Neuronal stem cell (in vitro differentiated cells): Measurements from ENCODE around the gene PCNX2.

Source experiments
- DNase-seq: peaks from one replicate; pipeline ENCODE4 v3.0.0-alpha.2; 2013; ENCODE audit warnings: low spot score
- H2AFZ ChIP-seq: one replicate; pipeline ENCODE4 v1.6.1; 2013; ENCODE audit warnings: mild to moderate bottlenecking, low read length, inconsistent platforms
- H2AK5ac ChIP-seq: 2 replicates; pipeline ENCODE4 v1.6.1; 2013; ENCODE audit warnings: low read depth, mild to moderate bottlenecking, inconsistent platforms, low read length, moderate library complexity, mixed read lengths
- H2BK120ac ChIP-seq: 2 replicates; pipeline ENCODE4 v1.6.1; 2013; ENCODE audit warnings: low read depth, mild to moderate bottlenecking, inconsistent platforms, low read length, moderate library complexity, mixed read lengths
- H2BK12ac ChIP-seq: one replicate; pipeline ENCODE4 v1.6.1; 2013; ENCODE audit warnings: low read length, inconsistent platforms
- H2BK15ac ChIP-seq: 2 replicates; pipeline ENCODE4 v1.6.1; 2013; ENCODE audit warnings: mild to moderate bottlenecking, low read length, inconsistent platforms, mixed read lengths
- H2BK5ac ChIP-seq: one replicate; pipeline ENCODE4 v1.6.1; 2013; ENCODE audit warnings: inconsistent platforms, mild to moderate bottlenecking, low read length, moderate library complexity
- H3K14ac ChIP-seq: one replicate; pipeline ENCODE4 v1.6.1; 2013; ENCODE audit warnings: low read length, inconsistent platforms
- H3K18ac ChIP-seq: 2 replicates; pipeline ENCODE4 v1.6.1; 2013; ENCODE audit warnings: low read length, inconsistent platforms
- H3K23ac ChIP-seq: 2 replicates; pipeline ENCODE4 v1.6.1; 2013; ENCODE audit warnings: low read depth, mild to moderate bottlenecking, mixed read lengths, low read length, inconsistent platforms; ENCODE audit not compliant: poor library complexity
- H3K27ac ChIP-seq: replicated peaks from 3 replicates; pipeline ENCODE4 v1.5.1; 2013; ENCODE audit warnings: low read length, inconsistent platforms
- H3K27me3 ChIP-seq, 3 experiments: 2 replicates each; pipeline ENCODE4 v1.6.1; 2013; ENCODE audit warnings: low read length in 3 of 3, mild to moderate bottlenecking in 2 of 3, inconsistent platforms in 1 of 3, low read depth in 1 of 3, mixed read lengths in 1 of 3, moderate library complexity in 1 of 3; ENCODE audit not compliant: control insufficient read depth in 3 of 3, insufficient read depth in 3 of 3
- H3K36me3 ChIP-seq, 2 donors: replicated peaks in 1 of 2; 2 replicates each; pipeline ENCODE4 v1.6.1; 2013; ENCODE audit warnings: low read length in 2 of 2; ENCODE audit not compliant: control insufficient read depth in 2 of 2, insufficient read depth in 2 of 2
- H3K4ac ChIP-seq: 2 replicates; pipeline ENCODE4 v1.6.1; 2013; ENCODE audit warnings: inconsistent platforms, mild to moderate bottlenecking, low read length, moderate library complexity
- H3K4me1 ChIP-seq, 2 donors: 1 replicate in 1 of 2; 2 replicates in 1 of 2; pipeline ENCODE4 v1.6.1; 2013; ENCODE audit warnings: low read length in 2 of 2, low read depth in 1 of 2; ENCODE audit not compliant: control insufficient read depth in 2 of 2, insufficient read depth in 1 of 2
- H3K4me2 ChIP-seq: one replicate; pipeline ENCODE4 v1.6.1; 2013; ENCODE audit warnings: mild to moderate bottlenecking, low read length, inconsistent platforms; ENCODE audit not compliant: insufficient read depth, poor library complexity, severe bottlenecking
- H3K4me3 ChIP-seq, 2 donors: 2 replicates each; pipeline ENCODE4 v1.5.1; 2013; ENCODE audit warnings: low read length in 2 of 2, mild to moderate bottlenecking in 2 of 2, inconsistent platforms in 1 of 2, moderate library complexity in 1 of 2
- H3K79me1 ChIP-seq: one replicate; pipeline ENCODE4 v1.6.1; 2013; ENCODE audit warnings: low read depth, mild to moderate bottlenecking, inconsistent platforms, low read length, moderate library complexity
- H3K9ac ChIP-seq: one replicate; pipeline ENCODE4 v1.6.1; 2013; ENCODE audit warnings: mild to moderate bottlenecking, low read depth, low read length, inconsistent platforms; ENCODE audit not compliant: poor library complexity
- H3K9me3 ChIP-seq, 2 donors: replicated peaks in 1 of 2; 2 replicates each; pipeline versions ENCODE3 to v1.6.1; 2013; ENCODE audit warnings: low read length in 2 of 2, mild to moderate bottlenecking in 2 of 2, inconsistent platforms in 1 of 2, low read depth in 1 of 2, mixed read lengths in 1 of 2, moderate library complexity in 1 of 2; ENCODE audit not compliant: control insufficient read depth in 2 of 2, insufficient read depth in 1 of 2
- H4K8ac ChIP-seq: one replicate; pipeline ENCODE4 v1.6.1; 2013; ENCODE audit warnings: low read depth, mild to moderate bottlenecking, inconsistent platforms, low read length, moderate library complexity
- H4K91ac ChIP-seq: one replicate; pipeline ENCODE4 v1.6.1; 2013; ENCODE audit warnings: low read length, low read depth, mild to moderate bottlenecking, inconsistent platforms; ENCODE audit not compliant: poor library complexity
- WGBS, 2 donors: extraction: QIAGEN DNeasy Blood & Tissue Kit; methylation state at CpG; one replicate each; pipeline ENCODE4 v1.1.7; 2013; ENCODE audit warnings: missing lambda C conversion rate in 2 of 2, mixed read lengths in 1 of 2; ENCODE audit not compliant: insufficient read length in 2 of 2, insufficient replicate concordance in 1 of 2; ENCODE audit errors: extremely low coverage in 2 of 2; 5-methylcytosine and 5-hydroxymethylcytosine counted together

PCNX2 gene

GRCh38 chr1:233190987-233191386 is 104.5 kb downstream of the PCNX2 start:
- Histone ChIP-seq H2BK15ac (no peak overlapping the region), H2AFZ (no peak overlapping the region), H2BK5ac (no peak overlapping the region), H3K27ac (no peak overlapping the region), H3K4me1 (no peaks in the 10 kb centered on the region), H3K36me3 (no peaks in the 10 kb centered on the region), H3K14ac (no peak overlapping the region), H3K4me3 (no peak overlapping the region), H3K18ac (no peak overlapping the region), H3K9ac (no peak overlapping the region), H3K27me3 (no peaks in the 10 kb centered on the region), H3K4ac (no peak overlapping the region), H3K23ac (no peak overlapping the region), H3K4me2 (no peak overlapping the region), H2BK12ac (no peak overlapping the region), H3K79me1 (no peaks in the 10 kb centered on the region), H4K8ac (no peak overlapping the region), H2AK5ac (no peak overlapping the region), H3K9me3 (peaks cover 0 to 16% of the 10 kb centered on the region in 2 donors), H2BK120ac (no peak overlapping the region), H4K91ac (no peak overlapping the region)
- DNase-seq = no peak
- no CpG with 5 or more reads among the region's 5 CpGs for WGBS, 2 donors

GRCh38 chr1:233189526-233189925 is 106.0 kb downstream of the PCNX2 start:
- no peak overlapping the region for H3K27ac ChIP-seq
- WGBS, 2 donors = no CpG with 5 or more reads among the region's 3 CpGs
- H2BK120ac ChIP-seq = no peak overlapping the region
- H3K9me3 ChIP-seq = peaks cover 0 to 5% of the 10 kb centered on the region in 2 donors
- no peak overlapping the region for H2AFZ ChIP-seq
- no peak overlapping the region for H3K4ac ChIP-seq
- no peak overlapping the region for H3K4me3 ChIP-seq
- no peak overlapping the region for H3K23ac ChIP-seq
- H3K4me2 ChIP-seq = no peak overlapping the region
- no peaks in the 10 kb centered on the region for H3K27me3 ChIP-seq
- H4K91ac ChIP-seq = no peak overlapping the region
- no peak overlapping the region for H2BK12ac ChIP-seq
- no peak overlapping the region for H3K18ac ChIP-seq
- no peak overlapping the region for H2AK5ac ChIP-seq
- no peak overlapping the region for H3K14ac ChIP-seq
- no peak for DNase-seq
- H3K79me1 ChIP-seq = no peaks in the 10 kb centered on the region
- H4K8ac ChIP-seq = no peak overlapping the region
- no peak overlapping the region for H3K9ac ChIP-seq
- no peaks in the 10 kb centered on the region for H3K4me1 ChIP-seq
- no peak overlapping the region for H2BK5ac ChIP-seq
- no peaks in the 10 kb centered on the region for H3K36me3 ChIP-seq
- no peak overlapping the region for H2BK15ac ChIP-seq

- no CpG with 5 or more reads among the region's 4 CpGs for WGBS, 2 donors
- Histone ChIP-seq H3K4me2 (no peak overlapping the region), H3K27ac (no peak overlapping the region), H3K9me3 (no peaks in the 10 kb centered on the region), H3K27me3 (no peaks in the 10 kb centered on the region), H3K79me1 (no peaks in the 10 kb centered on the region), H3K9ac (no peak overlapping the region), H3K23ac (no peak overlapping the region), H2AK5ac (no peak overlapping the region), H3K36me3 (no peaks in the 10 kb centered on the region), H3K4me3 (no peak overlapping the region), H4K8ac (no peak overlapping the region), H4K91ac (no peak overlapping the region), H3K14ac (no peak overlapping the region), H3K18ac (no peak overlapping the region), H2BK5ac (no peak overlapping the region), H3K4ac (no peak overlapping the region), H2BK120ac (no peak overlapping the region), H2BK15ac (no peak overlapping the region), H2BK12ac (no peak overlapping the region), H3K4me1 (peaks cover 4 to 6% of the 10 kb centered on the region in 2 donors), H2AFZ (no peak overlapping the region)
- no peak for DNase-seq
These were observed 107.5 kb downstream of the PCNX2 start for GRCh38 chr1:233188061-233188460.

- Histone ChIP-seq H3K4ac (no peak overlapping the region), H3K79me1 (no peaks in the 10 kb centered on the region), H4K8ac (no peak overlapping the region), H3K9ac (no peak overlapping the region), H3K4me2 (no peak overlapping the region), H3K27me3 (no peaks in the 10 kb centered on the region), H2BK5ac (no peak overlapping the region), H3K4me1 (peaks cover 5 to 6% of the 10 kb centered on the region in 2 donors), H2AK5ac (no peak overlapping the region), H3K14ac (no peak overlapping the region), H2AFZ (no peak overlapping the region), H2BK120ac (no peak overlapping the region), H3K23ac (no peak overlapping the region), H3K18ac (no peak overlapping the region), H2BK15ac (no peak overlapping the region), H3K36me3 (peaks cover 4 to 7% of the 10 kb centered on the region in 2 donors), H3K9me3 (peaks cover 1 to 13% of the 10 kb centered on the region in 2 donors), H4K91ac (no peak overlapping the region), H3K27ac (no peak overlapping the region), H2BK12ac (no peak overlapping the region), H3K4me3 (no peak overlapping the region)
- WGBS, 2 donors = no CpG with 5 or more reads among the region's 8 CpGs
- DNase-seq = peak; percentile 9
These were observed 112.1 kb downstream of the PCNX2 start for GRCh38 chr1:233183226-233184020.
